HG02642 (cell line): ENCODE data around the gene KCNJ3.

Experiments
- ATAC-seq: cut with Tn5 transposase; IDR thresholded peaks from one replicate; pipeline ENCODE4 v1.9.1; 2021; ENCODE audit warnings: mild to moderate bottlenecking; ENCODE audit not compliant: unreplicated experiment, poor library complexity

The KCNJ3 gene

GRCh38 chr2:154706660-154707059 is 8.2 kb downstream of the KCNJ3 start:
- no peak for ATAC-seq

GRCh38 chr2:154707994-154708575 is 9.6 kb downstream of the KCNJ3 start:
- no peak for ATAC-seq

DNA sequence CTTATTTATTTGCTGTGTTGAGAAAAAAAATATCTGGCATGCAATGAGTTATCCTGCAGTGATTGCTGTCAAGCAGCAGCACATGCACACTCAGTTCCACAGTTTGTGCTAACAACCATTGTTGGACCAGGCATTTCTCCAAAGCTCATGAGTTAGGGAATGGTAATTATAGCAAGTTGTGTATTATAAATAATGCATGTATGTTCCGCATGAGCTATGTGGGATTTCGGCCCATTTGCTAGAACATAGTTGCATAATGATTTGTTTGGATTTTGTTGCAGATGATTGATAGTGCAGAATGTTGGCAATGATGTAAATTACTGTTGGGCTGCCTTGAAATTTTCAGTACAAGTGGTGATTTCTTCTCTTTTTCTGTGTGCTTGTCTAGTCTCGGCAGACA is 10.7 kb downstream of the KCNJ3 start:
- no peak for ATAC-seq

- ATAC-seq = no peak
These were observed 11.6 kb downstream of the KCNJ3 start for GRCh38 chr2:154710078-154710477.

- no peak for ATAC-seq
These were observed 12.2 kb downstream of the KCNJ3 start for GRCh38 chr2:154710685-154711084.

DNA sequence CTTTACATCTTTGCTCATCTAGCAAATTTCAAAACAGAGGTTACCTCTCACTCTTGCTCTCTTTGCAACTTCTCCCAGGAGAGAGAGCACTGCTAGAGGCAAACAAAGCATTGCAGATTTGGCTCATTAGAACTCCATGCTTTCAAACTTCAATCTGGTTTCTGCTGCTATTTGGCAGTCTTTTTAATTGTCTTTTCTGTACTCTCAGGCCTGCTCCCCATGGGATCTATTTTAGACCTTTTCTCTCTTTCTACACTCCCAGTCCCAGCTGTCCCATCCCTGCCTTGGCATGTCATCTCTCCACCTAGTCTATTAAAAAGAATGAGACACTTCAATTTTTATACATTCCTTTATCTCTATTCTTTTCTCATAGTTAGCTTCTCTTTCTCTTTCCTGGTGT is 15.2 kb downstream of the KCNJ3 start:
- ATAC-seq = no peak

GRCh38 chr2:154720651-154721050 is 22.2 kb downstream of the KCNJ3 start:
- no peak for ATAC-seq

- ATAC-seq = no peak
These were observed 25.8 kb downstream of the KCNJ3 start for GRCh38 chr2:154724194-154724797.

- no peak for ATAC-seq
These were observed 41.9 kb downstream of the KCNJ3 start for GRCh38 chr2:154740361-154740760.

DNA sequence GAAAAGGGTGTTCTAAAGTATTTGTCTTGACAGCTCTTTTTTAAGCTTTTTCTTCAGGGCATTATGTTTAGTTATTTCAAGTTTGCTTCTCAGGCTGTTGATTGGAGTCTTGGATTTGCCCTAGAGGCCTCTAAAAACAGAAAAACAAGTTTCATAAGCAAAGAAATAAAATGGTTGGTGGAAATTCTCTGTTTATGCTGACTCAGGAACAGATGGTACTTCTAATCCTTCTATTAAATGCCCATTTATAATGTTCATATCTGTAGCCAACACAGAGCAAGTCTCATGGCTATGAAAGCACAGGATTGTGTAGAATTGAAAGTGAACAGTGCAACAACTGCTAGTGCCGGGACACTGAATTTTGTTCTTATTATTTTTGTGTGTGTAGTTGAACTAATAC is 60.4 kb downstream of the KCNJ3 start:
- ATAC-seq = no peak

GRCh38 chr2:154762638-154763037 is 64.1 kb downstream of the KCNJ3 start:
- no peak for ATAC-seq

GRCh38 chr2:154771664-154772284 is 73.3 kb downstream of the KCNJ3 start:
- no peak for ATAC-seq

DNA sequence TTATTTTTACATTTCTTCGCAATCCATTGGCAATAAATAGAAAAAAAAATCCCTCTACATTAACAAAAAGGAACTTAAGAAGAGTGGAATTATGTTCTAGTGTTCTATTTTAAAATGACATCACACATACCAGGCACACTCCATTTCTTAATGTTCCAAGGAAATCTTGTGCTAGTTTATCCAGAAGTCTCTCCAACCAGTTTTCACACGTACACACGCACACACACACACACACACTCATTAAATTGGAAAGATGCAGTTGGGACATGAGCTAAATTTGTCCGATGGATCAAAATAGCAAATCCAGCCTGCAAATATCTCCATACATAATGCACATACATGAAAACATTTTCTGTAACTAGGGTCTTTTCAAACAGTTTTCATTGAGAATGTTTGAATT is 78.3 kb downstream of the KCNJ3 start:
- no peak for ATAC-seq

GRCh38 chr2:154794406-154794805 is 95.9 kb downstream of the KCNJ3 start:
- ATAC-seq = no peak

DNA sequence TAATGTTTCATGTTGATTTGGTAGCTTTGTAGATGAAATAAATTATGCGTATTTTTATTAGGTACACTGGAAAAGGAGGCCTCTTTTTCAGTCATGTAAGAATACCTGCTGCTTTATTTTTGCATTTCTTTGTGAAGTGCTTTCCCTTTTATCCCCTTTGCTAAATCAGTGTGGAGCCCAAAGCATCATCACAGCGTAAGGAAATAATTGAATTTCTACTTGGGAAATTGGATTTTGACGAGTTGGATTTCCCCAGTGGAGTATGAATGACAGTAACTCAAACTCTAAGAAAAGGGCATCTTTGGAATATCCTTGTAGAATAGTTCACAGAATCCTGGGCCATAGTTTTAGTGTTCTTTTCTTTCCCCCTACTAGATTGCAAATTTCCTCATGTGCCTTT is 97.2 kb downstream of the KCNJ3 start:
- ATAC-seq = no peak

GRCh38 chr2:154804451-154804850 is 106.0 kb downstream of the KCNJ3 start:
- no peak for ATAC-seq

- ATAC-seq = no peak
These were observed 115.1 kb downstream of the KCNJ3 start for GRCh38 chr2:154813636-154814035.

DNA sequence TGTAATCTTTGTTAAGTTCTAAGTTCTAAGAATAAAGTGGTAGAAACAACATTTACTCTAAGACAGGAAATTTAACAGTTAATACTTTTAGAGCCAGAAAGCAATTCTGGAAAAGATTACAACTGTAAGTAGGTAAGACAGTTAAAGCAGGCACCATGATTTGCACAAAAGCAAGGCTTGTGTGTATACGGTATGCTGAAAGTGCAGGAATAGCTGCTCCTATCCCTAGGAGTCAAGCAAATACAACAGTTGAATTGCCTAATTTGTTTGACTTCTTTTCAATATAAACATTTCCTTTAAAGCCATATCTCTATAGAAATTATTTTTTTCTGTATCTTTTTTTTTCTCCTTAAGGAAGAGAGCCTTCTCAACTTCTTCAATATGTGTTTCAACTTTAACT is 116.4 kb downstream of the KCNJ3 start:
- no peak for ATAC-seq

DNA sequence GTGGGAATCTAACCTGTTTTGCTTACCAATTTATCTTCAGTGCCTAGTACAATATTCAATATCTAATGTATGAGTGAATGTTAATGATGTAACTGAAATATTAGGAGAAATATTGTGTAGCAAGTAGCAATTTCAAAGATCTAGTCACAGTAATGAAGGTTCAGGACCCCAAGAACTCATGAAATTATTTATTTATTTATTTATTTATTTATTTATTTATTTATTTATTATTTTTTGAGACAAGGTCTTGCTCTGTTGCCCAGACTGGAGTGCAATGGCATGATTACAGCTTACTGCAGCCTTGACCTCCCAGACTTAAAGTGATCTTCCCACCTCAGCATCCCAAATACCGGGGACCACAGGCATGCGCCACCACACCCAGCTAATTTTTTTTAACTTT is 126.9 kb downstream of the KCNJ3 start:
- no peak for ATAC-seq

- ATAC-seq = no peak
These were observed 128.3 kb downstream of the KCNJ3 start for GRCh38 chr2:154826827-154827226.

DNA sequence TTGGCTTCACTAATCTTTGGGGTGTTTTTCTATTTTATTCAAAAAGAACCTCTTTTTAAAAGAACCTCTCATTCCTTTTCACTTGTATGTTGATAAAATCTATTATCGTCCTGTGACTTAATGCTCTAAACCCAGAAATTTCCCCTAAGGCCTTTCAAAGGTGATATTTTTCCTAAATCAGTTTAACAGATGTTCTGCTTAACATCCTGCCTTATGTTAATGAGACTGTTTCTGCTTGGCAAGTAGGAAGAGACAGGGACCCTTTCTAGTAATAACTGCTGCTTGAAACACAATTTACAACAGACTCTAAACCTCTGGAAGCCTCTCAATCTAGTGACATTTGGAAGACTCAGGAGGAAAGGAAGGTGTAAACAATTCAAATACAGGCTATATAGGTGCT is 128.8 kb downstream of the KCNJ3 start:
- ATAC-seq = no peak

- ATAC-seq = no peak
These were observed 134.2 kb downstream of the KCNJ3 start for GRCh38 chr2:154832711-154833110.
